Activated naive CD4-positive, alpha-beta T cell treated with anti-CD3 and anti-CD28 coated beads, Interleukin-2, amount 50 U/mL, for 72 hours (primary cell): ENCODE results near the gene TAF1B. TPM values are rescaled to one million over a fixed set of nuclear protein-coding genes. Genes with fewer than 3 reads are reported as not detected.

Source experiments
- ATAC-seq, 2 donors: fragments of 150-1000 bp; cut with Tn5 transposase; 2 replicates each; pipeline ENCODE4 v1.10.0; 2021; ENCODE audit warnings: mild to moderate bottlenecking in 2 of 2, moderate library complexity in 2 of 2
- DNase-seq, 2 donors: peaks; one replicate each; pipeline ENCODE4 v3.0.0; 2021 to 2022; ENCODE audit warnings: low spot score in 2 of 2
- H3K27ac Mint-ChIP-seq, 2 donors: one replicate each; pipeline ENCODE4 v1.8.0; 2022; ENCODE audit warnings: mild to moderate bottlenecking in 2 of 2, mixed read lengths in 2 of 2
- H3K36me3 Mint-ChIP-seq, 2 donors: one replicate each; pipeline ENCODE4 v1.8.0; 2022; ENCODE audit warnings: mixed read lengths in 2 of 2
- H3K9me3 Mint-ChIP-seq, 2 donors: one replicate each; pipeline ENCODE4 v1.8.0; 2022; ENCODE audit warnings: mixed read lengths in 2 of 2
- total RNA-seq, 2 donors: library from RNA; stranded (reverse); gene quantifications; one replicate each; pipeline ENCODE4 v1.2.3, GENCODE V29; 2022

The TAF1B gene
- total RNA-seq, 2 donors from 2014 or later: 22.7 to 28.8 TPM

GRCh38 chr2:9937968-9938367 is 94.7 kb downstream of the TAF1B start:
- DNase-seq (no peak), ATAC-seq (no peak)
- Mint-ChIP-seq H3K36me3 (peaks cover 0 to 6% of the 10 kb centered on the region in 2 donors), H3K9me3 (no peaks in the 10 kb centered on the region), H3K27ac (no peak overlapping the region)

- Mint-ChIP-seq H3K9me3 (no peaks in the 10 kb centered on the region), H3K36me3 (no peaks in the 10 kb centered on the region), H3K27ac (no peak overlapping the region)
- ATAC-seq: no peak
- no peak for DNase-seq
Measured at GRCh38 chr2:9939587-9940485, 96.6 kb downstream of the TAF1B start.

GRCh38 chr2:9941196-9941995 is 98.1 kb downstream of the TAF1B start:
- peak overlapping the region in 1 of 2 donors; percentile 8 for H3K27ac Mint-ChIP-seq
- ATAC-seq (peak in 1 of 2 donors; percentile 75), DNase-seq (no peak)
- H3K9me3 Mint-ChIP-seq: no peaks in the 10 kb centered on the region
- H3K36me3 Mint-ChIP-seq: no peaks in the 10 kb centered on the region

- H3K36me3 Mint-ChIP-seq: no peaks in the 10 kb centered on the region
- DNase-seq (no peak), ATAC-seq (no peak)
- peak overlapping the region in 1 of 2 donors; percentile 18 for H3K27ac Mint-ChIP-seq
- no peaks in the 10 kb centered on the region for H3K9me3 Mint-ChIP-seq
Measured at GRCh38 chr2:9941996-9942390, 98.7 kb downstream of the TAF1B start.

- Mint-ChIP-seq H3K9me3 (no peaks in the 10 kb centered on the region), H3K36me3 (no peaks in the 10 kb centered on the region), H3K27ac (no peak overlapping the region)
- no peak for DNase-seq
- ATAC-seq: no peak
Measured at GRCh38 chr2:9944330-9944758, 101.1 kb downstream of the TAF1B start.

GRCh38 chr2:9945596-9945995 is 102.3 kb downstream of the TAF1B start:
- H3K36me3 Mint-ChIP-seq: no peaks in the 10 kb centered on the region
- no peak overlapping the region for H3K27ac Mint-ChIP-seq
- ATAC-seq: no peak
- H3K9me3 Mint-ChIP-seq: no peaks in the 10 kb centered on the region
- DNase-seq: no peak

GRCh38 chr2:9946076-9946475 is 102.8 kb downstream of the TAF1B start:
- DNase-seq: no peak
- no peaks in the 10 kb centered on the region for H3K36me3 Mint-ChIP-seq
- ATAC-seq: no peak
- H3K27ac Mint-ChIP-seq: no peak overlapping the region
- H3K9me3 Mint-ChIP-seq: no peaks in the 10 kb centered on the region

GRCh38 chr2:9946818-9947217 is 103.5 kb downstream of the TAF1B start:
- Mint-ChIP-seq H3K9me3 (no peaks in the 10 kb centered on the region), H3K36me3 (no peaks in the 10 kb centered on the region), H3K27ac (no peak overlapping the region)
- ATAC-seq (no peak), DNase-seq (no peak)

GRCh38 chr2:9948721-9949120 is 105.4 kb downstream of the TAF1B start:
- Mint-ChIP-seq H3K36me3 (no peaks in the 10 kb centered on the region), H3K9me3 (no peaks in the 10 kb centered on the region), H3K27ac (no peak overlapping the region)
- ATAC-seq (no peak), DNase-seq (no peak)

GRCh38 chr2:9949239-9949991 is 106.1 kb downstream of the TAF1B start:
- DNase-seq (no peak), ATAC-seq (no peak)
- no peaks in the 10 kb centered on the region for H3K36me3 Mint-ChIP-seq
- no peaks in the 10 kb centered on the region for H3K9me3 Mint-ChIP-seq
- H3K27ac Mint-ChIP-seq: no peak overlapping the region

GRCh38 chr2:9949992-9950520 is 106.8 kb downstream of the TAF1B start:
- ATAC-seq (no peak), DNase-seq (no peak)
- Mint-ChIP-seq H3K9me3 (no peaks in the 10 kb centered on the region), H3K36me3 (no peaks in the 10 kb centered on the region), H3K27ac (no peak overlapping the region)

- peak; percentile 62 to 65 for ATAC-seq
- Mint-ChIP-seq H3K36me3 (no peaks in the 10 kb centered on the region), H3K27ac (no peak overlapping the region), H3K9me3 (no peaks in the 10 kb centered on the region)
- peak in 1 of 2 donors; percentile 47 for DNase-seq
Measured at GRCh38 chr2:9950521-9951271, 107.4 kb downstream of the TAF1B start.

GRCh38 chr2:9951272-9951521 is 107.9 kb downstream of the TAF1B start:
- ATAC-seq (no peak), DNase-seq (no peak)
- H3K27ac Mint-ChIP-seq: no peak overlapping the region
- H3K9me3 Mint-ChIP-seq: no peaks in the 10 kb centered on the region
- H3K36me3 Mint-ChIP-seq: no peaks in the 10 kb centered on the region

GRCh38 chr2:9951522-9952285 is 108.4 kb downstream of the TAF1B start, which contains the start of gene GRHL1:
GRHL1 (plus strand) TSS chr2:9951693; CDS start chr2:9951834, 141 bp downstream.
- ATAC-seq (peak; percentile 96 to 97), DNase-seq (peak; percentile 95)
- Mint-ChIP-seq H3K27ac (no peak within 1 kb of the TSS), H3K36me3 (no peaks in the 10 kb centered on the region), H3K9me3 (no peaks in the 10 kb centered on the region)

GRCh38 chr2:9952286-9952737 is 109.0 kb downstream of the TAF1B start:
- H3K9me3 Mint-ChIP-seq: no peaks in the 10 kb centered on the region
- H3K27ac Mint-ChIP-seq: no peak overlapping the region
- no peak for DNase-seq
- H3K36me3 Mint-ChIP-seq: no peaks in the 10 kb centered on the region
- no peak for ATAC-seq
